ENCODE data around the gene PLXNA2. TPM values are rescaled to one million over a fixed set of nuclear protein-coding genes. Genes with fewer than 3 reads are reported as not detected.
A peak's percentile ranks its signal among the peaks of the same experiment; 100 is the strongest.

Gene PLXNA2
- total RNA-seq, 1 donor from 2014 or later: 17.7 TPM

- no peak for DNase-seq (ENCODE audit: low read depth)
- H3K36me3 Mint-ChIP-seq (ENCODE audit: low read depth, unreplicated experiment): peaks cover 18% of the 10 kb centered on the region
These were observed 155.0 kb downstream of the PLXNA2 start for GRCh38 chr1:208089149-208089548.

DNA sequence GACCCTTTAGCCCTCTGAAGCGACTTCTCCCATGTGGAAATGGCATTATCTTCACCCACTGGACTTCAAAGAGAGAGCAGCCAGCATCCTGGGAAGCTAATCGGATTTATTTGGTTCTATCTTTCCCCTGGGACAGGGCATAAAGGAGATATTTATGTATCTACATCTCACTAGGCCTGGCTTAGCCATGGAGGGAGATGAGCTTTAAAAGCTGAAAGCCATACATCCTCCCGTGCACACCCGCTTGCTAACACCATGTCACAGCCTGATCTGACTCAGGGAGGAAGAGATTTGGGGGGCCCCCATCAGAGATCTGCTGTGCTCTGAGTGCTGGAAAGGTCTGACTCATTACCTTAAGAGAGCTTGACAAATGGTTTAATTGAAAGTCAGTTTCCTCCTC, 155.9 kb downstream of the PLXNA2 start:
- peaks cover 15% of the 10 kb centered on the region for H3K4me1 Mint-ChIP-seq (ENCODE audit: low read depth, unreplicated experiment)
- Histone ChIP-seq H3K79me2 (ENCODE audit: insufficient read depth, low read length) (no peaks in the 10 kb centered on the region), H3K27me3 (ENCODE audit: insufficient read depth, low read length) (no peaks in the 10 kb centered on the region), H3K27ac (ENCODE audit: low read depth, low read length) (no peak overlapping the region), H4K20me1 (ENCODE audit: insufficient read depth, low read length) (no peaks in the 10 kb centered on the region), H3K4me3 (ENCODE audit: insufficient read depth, low read depth, low read length) (no peak overlapping the region), H3K4me2 (ENCODE audit: low read length) (no peak overlapping the region), H3K9ac (ENCODE audit: low read length) (no peak overlapping the region), H3K36me3 (ENCODE audit: insufficient read depth, low read length) (no peaks in the 10 kb centered on the region), H2AFZ (ENCODE audit: low read depth, low read length) (no peak overlapping the region), H3K4me1 (ENCODE audit: insufficient read depth, low read length) (peaks cover 7% of the 10 kb centered on the region), H3K9me3 (ENCODE audit: insufficient read depth, low read depth, low read length) (no peaks in the 10 kb centered on the region)
- peaks cover 14% of the 10 kb centered on the region for H3K36me3 Mint-ChIP-seq (ENCODE audit: low read depth, unreplicated experiment)
- no peak overlapping the region for H3K27ac Mint-ChIP-seq (ENCODE audit: unreplicated experiment)
- no peak overlapping the region for H3K4me3 Mint-ChIP-seq (ENCODE audit: unreplicated experiment)
- FAIRE-seq (no peak), DNase-seq (ENCODE audit: low read depth) (peak; percentile 6)
- no peak for TF ChIP-seq CTCF (IDR thresholded peaks at IDR 0.05; ENCODE audit: insufficient read depth, low read depth, low read length)
- TF ChIP-seq EZH2 (IDR thresholded peaks at IDR 0.05; ENCODE audit: insufficient read depth, low read length): no peak
- peaks cover 4% of the 10 kb centered on the region for H3K27me3 Mint-ChIP-seq (ENCODE audit: low read depth, unreplicated experiment)
- no peaks in the 10 kb centered on the region for H3K9me3 Mint-ChIP-seq (ENCODE audit: unreplicated experiment)

More at GRCh38 chr1:208089149-208089548, 155.0 kb downstream of the PLXNA2 start:
- Mint-ChIP-seq H3K27me3 (ENCODE audit: low read depth, unreplicated experiment) (peaks cover 2% of the 10 kb centered on the region), H3K9me3 (ENCODE audit: unreplicated experiment) (no peaks in the 10 kb centered on the region), H3K27ac (ENCODE audit: unreplicated experiment) (no peak overlapping the region), H3K4me1 (ENCODE audit: low read depth, unreplicated experiment) (peaks cover 15% of the 10 kb centered on the region), H3K4me3 (ENCODE audit: unreplicated experiment) (no peak overlapping the region)
- FAIRE-seq: no peak
- Histone ChIP-seq H4K20me1 (ENCODE audit: insufficient read depth, low read length) (no peaks in the 10 kb centered on the region), H3K4me2 (ENCODE audit: low read length) (no peak overlapping the region), H3K79me2 (ENCODE audit: insufficient read depth, low read length) (no peaks in the 10 kb centered on the region), H3K4me1 (ENCODE audit: insufficient read depth, low read length) (peaks cover 7% of the 10 kb centered on the region), H3K4me3 (ENCODE audit: insufficient read depth, low read depth, low read length) (no peak overlapping the region), H3K27me3 (ENCODE audit: insufficient read depth, low read length) (no peaks in the 10 kb centered on the region), H3K36me3 (ENCODE audit: insufficient read depth, low read length) (no peaks in the 10 kb centered on the region), H3K9me3 (ENCODE audit: insufficient read depth, low read depth, low read length) (no peaks in the 10 kb centered on the region), H3K9ac (ENCODE audit: low read length) (no peak overlapping the region), H2AFZ (ENCODE audit: low read depth, low read length) (no peak overlapping the region), H3K27ac (ENCODE audit: low read depth, low read length) (no peak overlapping the region)
- no peak for TF ChIP-seq CTCF (IDR thresholded peaks at IDR 0.05; ENCODE audit: insufficient read depth, low read depth, low read length)

DNA sequence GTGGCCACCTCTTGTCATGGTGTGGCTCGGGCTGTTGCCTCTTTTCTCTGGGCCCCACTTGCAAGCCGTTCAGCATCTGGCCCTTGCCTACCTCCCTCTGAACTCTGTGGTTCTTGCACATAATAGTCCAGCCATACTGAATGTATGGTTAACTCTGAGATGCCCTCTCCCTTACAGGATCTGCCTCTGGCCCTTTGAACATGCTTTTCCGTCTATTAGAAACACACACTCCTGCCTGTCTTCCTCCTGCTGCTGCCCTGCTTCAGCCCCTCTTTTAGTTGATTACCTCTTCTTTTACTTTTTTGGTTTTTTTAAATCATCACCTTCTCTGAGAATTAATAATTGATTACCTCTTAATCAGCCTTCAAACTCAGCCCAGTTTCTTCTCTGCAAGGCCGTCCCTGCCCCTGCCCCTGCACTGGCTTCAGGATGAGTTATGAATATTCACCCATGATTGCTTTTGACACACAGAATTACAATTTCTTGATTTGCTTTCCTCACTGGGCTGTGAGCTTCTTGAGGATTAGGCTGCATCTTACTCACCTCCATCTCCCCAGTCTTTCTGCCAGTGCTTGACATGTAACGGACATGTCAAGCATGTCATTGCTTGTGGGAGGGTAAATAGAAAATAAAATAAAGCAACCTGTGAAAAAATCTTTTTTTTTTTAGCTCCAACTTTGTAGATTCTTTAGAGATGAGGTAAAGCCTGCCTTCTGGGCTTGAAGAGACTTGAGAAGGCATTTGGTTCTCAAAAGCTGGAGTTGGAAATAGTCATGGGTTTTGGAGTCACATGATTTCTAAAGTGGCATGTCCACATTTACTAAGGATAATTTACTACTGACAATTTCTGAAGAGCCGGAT, 158.3 kb downstream of the PLXNA2 start:
- Histone ChIP-seq H4K20me1 (ENCODE audit: insufficient read depth, low read length) (no peaks in the 10 kb centered on the region), H3K4me3 (ENCODE audit: insufficient read depth, low read depth, low read length) (no peak overlapping the region), H3K36me3 (ENCODE audit: insufficient read depth, low read length) (peaks cover 3% of the 10 kb centered on the region), H3K27me3 (ENCODE audit: insufficient read depth, low read length) (no peaks in the 10 kb centered on the region), H3K4me2 (ENCODE audit: low read length) (peak overlapping the region; percentile 21), H3K79me2 (ENCODE audit: insufficient read depth, low read length) (no peaks in the 10 kb centered on the region), H3K9me3 (ENCODE audit: insufficient read depth, low read depth, low read length) (no peaks in the 10 kb centered on the region), H3K4me1 (ENCODE audit: insufficient read depth, low read length) (peaks cover 9% of the 10 kb centered on the region), H3K9ac (ENCODE audit: low read length) (no peak overlapping the region), H2AFZ (ENCODE audit: low read depth, low read length) (no peak overlapping the region), H3K27ac (ENCODE audit: low read depth, low read length) (no peak overlapping the region)
- H3K4me3 Mint-ChIP-seq (ENCODE audit: unreplicated experiment): peak overlapping the region; percentile 66
- DNase-seq (ENCODE audit: low read depth): peak; percentile 36
- peaks cover 15% of the 10 kb centered on the region for H3K4me1 Mint-ChIP-seq (ENCODE audit: low read depth, unreplicated experiment)
- TF ChIP-seq EZH2 (IDR thresholded peaks at IDR 0.05; ENCODE audit: insufficient read depth, low read length): no peak
- no peak for TF ChIP-seq CTCF (IDR thresholded peaks at IDR 0.05; ENCODE audit: insufficient read depth, low read depth, low read length)
- H3K36me3 Mint-ChIP-seq (ENCODE audit: low read depth, unreplicated experiment): peaks cover 5% of the 10 kb centered on the region
- H3K27me3 Mint-ChIP-seq (ENCODE audit: low read depth, unreplicated experiment): peaks cover 4% of the 10 kb centered on the region
- H3K9me3 Mint-ChIP-seq (ENCODE audit: unreplicated experiment): no peaks in the 10 kb centered on the region
- peak overlapping the region; percentile 50 for H3K27ac Mint-ChIP-seq (ENCODE audit: unreplicated experiment)
- no peak for FAIRE-seq

Data from astrocyte (in vitro differentiated cells and primary cell).